Fibroblast of pulmonary artery (primary cell): ENCODE data around the gene TST.

Experiments
- DNase-seq: peaks from one replicate; pipeline ENCODE4 v3.0.0-alpha.2; 2010; ENCODE audit warnings: low read depth
- H3K4me3 ChIP-seq: replicated peaks from 2 replicates; pipeline ENCODE4 v1.5.1; 2011; ENCODE audit warnings: low read depth, mild to moderate bottlenecking, control low read depth, low read length, moderate library complexity
- TF ChIP-seq, protein P1 (sequence below): IDR thresholded peaks from 2 replicates; pipeline ENCODE4 v1.5.1; 2011; ENCODE audit warnings: mild to moderate bottlenecking, control low read depth, low read length, inconsistent platforms; ENCODE audit errors: missing control alignments

The TST gene

DNA sequence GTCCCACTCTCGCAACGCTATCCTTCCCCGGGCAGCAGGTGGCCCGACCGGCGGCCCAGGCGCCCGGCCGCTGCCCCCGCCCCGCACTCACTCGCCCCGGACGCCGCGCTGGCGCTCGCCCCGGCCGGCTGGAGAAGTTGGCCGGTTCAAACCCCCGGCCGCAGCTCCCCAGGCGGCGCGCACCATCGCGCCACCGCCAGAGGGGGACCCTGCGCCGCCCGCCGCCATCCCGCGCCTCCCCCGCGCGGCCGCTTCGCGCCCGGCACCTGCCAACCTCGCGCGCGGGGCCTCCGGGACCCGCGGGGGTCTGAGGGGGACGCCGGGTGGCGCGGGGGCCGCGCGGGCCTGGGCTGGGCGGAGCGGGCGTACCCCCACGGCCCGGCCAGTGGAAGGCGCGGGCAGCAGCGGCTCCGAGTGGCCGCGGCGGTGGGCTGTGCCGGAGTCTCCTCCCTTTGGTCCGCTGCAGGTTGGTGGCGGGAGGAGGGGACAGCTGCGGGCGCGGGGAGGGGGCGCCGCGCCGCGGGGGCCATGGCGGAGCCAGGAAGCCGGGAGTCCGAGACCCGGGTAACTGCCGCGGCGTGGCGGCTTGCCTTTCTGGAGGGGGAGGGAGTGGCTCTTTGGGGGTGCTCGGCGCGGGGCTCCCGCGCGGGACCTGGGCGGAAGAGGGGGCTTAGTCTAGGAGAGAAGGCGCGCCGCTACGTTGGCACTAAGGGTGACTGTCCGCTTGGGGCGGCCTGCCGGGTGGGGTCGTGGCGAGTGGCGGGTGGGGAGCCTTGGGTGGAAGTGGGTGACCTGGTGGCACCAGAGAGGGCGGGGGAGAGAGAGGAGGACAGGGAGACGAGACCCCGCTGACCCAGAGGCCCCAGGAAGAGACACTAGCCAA, at the start of gene TST, which contains the start of gene MPST:
TST (minus strand) TSS at position 139 of the 883 bp plus-strand sequence. CDS start 715 bp downstream, outside the sequence.
MPST (plus strand) TSS at position 434 of the 883 bp plus-strand sequence; CDS start at position 529, 95 bp downstream.
- TF ChIP-seq, protein P1, sequence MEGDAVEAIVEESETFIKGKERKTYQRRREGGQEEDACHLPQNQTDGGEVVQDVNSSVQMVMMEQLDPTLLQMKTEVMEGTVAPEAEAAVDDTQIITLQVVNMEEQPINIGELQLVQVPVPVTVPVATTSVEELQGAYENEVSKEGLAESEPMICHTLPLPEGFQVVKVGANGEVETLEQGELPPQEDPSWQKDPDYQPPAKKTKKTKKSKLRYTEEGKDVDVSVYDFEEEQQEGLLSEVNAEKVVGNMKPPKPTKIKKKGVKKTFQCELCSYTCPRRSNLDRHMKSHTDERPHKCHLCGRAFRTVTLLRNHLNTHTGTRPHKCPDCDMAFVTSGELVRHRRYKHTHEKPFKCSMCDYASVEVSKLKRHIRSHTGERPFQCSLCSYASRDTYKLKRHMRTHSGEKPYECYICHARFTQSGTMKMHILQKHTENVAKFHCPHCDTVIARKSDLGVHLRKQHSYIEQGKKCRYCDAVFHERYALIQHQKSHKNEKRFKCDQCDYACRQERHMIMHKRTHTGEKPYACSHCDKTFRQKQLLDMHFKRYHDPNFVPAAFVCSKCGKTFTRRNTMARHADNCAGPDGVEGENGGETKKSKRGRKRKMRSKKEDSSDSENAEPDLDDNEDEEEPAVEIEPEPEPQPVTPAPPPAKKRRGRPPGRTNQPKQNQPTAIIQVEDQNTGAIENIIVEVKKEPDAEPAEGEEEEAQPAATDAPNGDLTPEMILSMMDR, result no peak
- DNase-seq, result peak; percentile 62
- H3K4me3 ChIP-seq, result peak within 1 kb of the TSS; percentile 79

DNA sequence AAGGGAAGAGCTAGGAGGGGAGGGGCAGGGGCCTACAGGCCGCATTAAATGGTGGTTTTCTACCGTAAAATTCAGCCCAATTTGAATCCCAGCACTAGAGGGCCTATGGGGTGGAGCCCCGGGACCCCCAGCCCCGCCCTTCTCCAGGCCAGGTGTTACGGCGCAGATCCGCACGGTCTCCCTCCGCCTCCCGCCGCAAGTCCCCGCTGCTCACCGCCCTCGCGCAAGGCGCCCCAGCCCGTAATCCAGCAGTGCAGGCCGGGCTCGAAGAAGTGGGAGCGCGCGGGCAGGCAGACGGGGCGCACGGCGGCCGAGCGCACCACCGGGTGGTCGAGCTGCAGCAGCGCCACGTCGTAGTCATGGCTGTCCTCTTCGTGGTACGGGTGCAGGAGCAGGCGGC, 49.6 kb upstream of the TST start:
- no peak for DNase-seq
- TF ChIP-seq, protein P1, result no peak
- no peak overlapping the region for H3K4me3 ChIP-seq

DNA sequence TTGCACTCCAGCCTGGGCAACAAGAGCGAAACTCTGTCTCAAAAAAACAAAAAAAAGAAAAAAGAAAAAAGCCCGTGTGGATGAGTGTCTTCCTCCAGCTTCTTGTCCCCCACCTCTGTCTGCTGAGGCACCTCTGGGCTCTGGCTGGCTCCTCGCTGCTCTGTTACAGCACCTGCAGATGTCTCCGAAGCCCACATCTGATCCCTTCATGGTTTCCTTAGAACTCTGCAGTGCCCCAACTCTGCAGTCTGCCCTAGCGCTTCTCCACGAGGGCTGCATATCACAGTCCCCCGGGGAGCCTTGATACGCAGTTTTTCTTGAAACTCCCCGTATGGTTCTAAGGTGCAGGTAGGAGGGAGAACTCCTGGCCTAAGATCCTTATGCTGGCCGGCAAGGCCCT, 48.2 kb upstream of the TST start:
- TF ChIP-seq, protein P1, result no peak
- no peak for DNase-seq
- no peak overlapping the region for H3K4me3 ChIP-seq

DNA sequence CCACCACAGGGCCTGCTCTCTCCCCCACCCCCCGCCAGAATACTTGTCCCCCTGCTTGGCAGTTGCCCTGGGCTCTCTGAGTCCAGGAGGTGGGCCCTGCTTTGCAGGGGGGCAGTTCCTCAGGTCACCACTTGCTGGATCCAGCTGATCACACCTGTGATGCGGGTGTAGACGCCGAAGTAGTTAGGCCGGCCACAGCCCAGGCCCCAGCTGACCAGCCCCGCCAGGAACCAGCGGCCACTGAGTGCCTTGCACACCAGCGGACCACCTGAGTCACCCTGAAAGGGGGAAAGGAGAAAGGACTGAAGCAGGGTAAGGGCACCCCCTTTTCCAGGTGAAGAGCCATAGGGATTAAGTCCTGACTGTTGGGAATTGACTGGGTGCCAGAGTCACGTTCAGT, 46.7 kb upstream of the TST start:
- DNase-seq, result no peak
- H3K4me3 ChIP-seq, result no peak overlapping the region
- TF ChIP-seq, protein P1, result no peak

DNA sequence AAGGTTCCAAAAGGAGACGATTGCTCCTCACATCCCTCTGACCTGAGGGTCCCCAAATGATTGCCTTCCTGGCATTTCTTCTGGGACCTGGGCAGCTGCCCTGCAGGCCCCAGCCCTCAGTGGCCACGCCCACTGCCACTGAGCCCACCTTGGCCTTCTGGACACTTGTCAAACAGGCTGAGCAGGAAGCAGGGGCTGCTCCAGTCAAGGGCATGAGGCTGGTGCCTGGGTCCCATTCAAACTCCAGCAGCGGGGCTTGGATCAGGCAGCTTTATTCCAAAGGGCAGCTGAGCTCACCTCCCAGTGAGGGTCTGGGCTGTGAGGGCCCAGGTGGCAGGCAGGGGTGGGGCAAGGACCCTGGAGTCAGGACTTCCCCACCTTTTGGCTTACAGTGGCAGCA, 45.9 kb upstream of the TST start:
- no peak for DNase-seq
- H3K4me3 ChIP-seq, result no peak overlapping the region
- TF ChIP-seq, protein P1, result no peak

DNA sequence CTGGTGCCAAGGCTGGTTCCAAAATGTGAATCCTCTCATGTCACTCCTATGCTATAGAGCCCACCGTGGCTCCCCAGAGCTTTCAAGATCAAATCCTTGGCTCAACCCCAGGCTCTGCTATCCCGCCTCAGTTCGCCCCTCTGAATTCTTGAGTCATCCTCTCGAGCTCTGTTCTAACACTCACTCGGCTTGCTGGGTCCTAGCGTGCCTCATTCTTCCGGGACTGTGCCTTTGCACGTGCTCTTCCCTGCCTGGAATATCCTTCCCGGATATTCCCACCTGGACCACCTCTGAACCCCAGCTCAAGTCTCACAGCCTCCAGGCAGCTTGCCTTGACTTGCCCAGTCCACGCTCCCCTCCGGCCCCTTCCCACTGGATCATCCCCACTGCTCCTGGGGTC, 45.3 kb upstream of the TST start:
- no peak for DNase-seq
- no peak overlapping the region for H3K4me3 ChIP-seq
- TF ChIP-seq, protein P1, result no peak
